ENCODE measurements around the gene SYT17. TPM values are rescaled to one million over a fixed set of nuclear protein-coding genes. Genes with fewer than 3 reads are reported as not detected.
"Not testable (repeated sequence)": the region's sequence is repeated elsewhere in the genome, so short reads cannot be mapped to it uniquely, and the experiment has no call there.

SYT17 gene
- total RNA-seq, 1 donor = 0.52 TPM

DNA sequence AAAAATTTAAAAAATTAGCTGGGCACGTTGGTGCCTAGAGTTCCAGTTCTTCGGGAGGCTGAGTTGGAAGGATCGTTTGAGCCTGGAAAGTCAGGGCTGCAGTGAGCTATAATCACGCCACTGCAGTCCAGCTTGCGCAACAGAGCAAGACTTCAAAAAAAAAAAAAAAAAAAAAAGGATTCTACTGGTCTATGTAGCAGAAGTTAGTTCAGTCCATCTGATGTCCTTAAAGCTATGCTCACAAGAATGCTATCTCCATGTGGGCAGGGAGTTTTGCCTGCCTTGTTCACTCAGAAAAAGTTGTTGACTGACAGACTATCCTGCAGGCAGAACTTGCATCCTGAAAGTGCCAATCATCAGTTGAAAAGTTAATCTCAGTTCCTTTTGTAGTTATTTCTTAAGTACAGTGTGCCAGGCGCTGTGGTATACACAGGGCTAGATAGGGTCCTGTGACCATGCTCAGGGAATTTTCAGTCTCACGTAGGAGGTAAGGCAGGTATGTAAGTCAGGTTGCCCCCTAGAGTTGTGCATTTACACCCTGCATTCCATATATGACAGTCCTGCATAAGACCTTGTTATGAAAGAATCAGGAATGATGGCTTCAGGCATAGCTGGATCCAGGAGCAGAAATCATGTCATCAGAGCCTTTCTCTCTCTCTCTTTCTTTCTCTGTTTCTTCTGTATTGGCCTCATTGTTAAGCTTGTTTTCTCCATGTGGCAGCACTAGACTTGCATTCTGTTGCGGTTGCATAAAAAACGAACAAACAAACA is 7.6 kb downstream of the SYT17 start:
- Histone ChIP-seq H3K4me3 (ENCODE audit: low read length) (no peak overlapping the region), H3K27me3 (ENCODE audit: insufficient read depth, low read length) (peaks cover 3% of the 10 kb centered on the region), H3K4me1 (ENCODE audit: insufficient read depth, low read length) (peaks cover 31% of the 10 kb centered on the region), H3K9me3 (ENCODE audit: low read depth, low read length) (no peaks in the 10 kb centered on the region)

DNA sequence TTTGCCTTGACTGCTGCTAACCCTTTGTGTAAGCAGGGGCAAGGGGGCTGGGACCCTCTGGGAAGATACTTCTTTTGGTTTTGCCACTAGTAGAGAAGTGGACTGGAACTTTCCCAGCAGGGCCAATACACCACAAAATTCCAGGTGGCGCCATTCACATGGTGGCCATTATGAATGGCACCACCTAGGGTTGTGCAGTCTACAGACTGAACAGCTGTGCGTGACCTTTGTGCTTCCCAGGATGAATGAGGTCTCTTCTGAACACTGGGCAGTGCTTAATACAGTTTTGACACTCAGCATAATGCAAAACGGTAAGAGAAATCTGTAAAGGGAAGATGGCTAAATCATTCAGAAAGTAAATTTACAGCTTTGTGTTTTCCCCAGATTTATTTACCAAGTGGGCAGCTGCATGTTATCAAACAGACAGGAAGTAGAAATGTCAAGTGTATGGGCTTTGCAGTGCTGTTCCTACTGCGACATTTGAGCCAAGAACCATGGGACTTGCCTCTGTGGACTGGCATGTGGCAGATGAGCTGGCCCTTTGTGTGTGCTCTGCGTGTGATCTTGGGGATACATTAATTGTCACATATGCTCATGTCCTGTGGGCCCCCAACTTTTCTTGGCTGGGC is 9.2 kb downstream of the SYT17 start:
- Histone ChIP-seq H3K9me3 (ENCODE audit: low read depth, low read length) (no peaks in the 10 kb centered on the region), H3K4me3 (ENCODE audit: low read length) (no peak overlapping the region), H3K27me3 (ENCODE audit: insufficient read depth, low read length) (no peaks in the 10 kb centered on the region), H3K4me1 (ENCODE audit: insufficient read depth, low read length) (peaks cover 25% of the 10 kb centered on the region)

DNA sequence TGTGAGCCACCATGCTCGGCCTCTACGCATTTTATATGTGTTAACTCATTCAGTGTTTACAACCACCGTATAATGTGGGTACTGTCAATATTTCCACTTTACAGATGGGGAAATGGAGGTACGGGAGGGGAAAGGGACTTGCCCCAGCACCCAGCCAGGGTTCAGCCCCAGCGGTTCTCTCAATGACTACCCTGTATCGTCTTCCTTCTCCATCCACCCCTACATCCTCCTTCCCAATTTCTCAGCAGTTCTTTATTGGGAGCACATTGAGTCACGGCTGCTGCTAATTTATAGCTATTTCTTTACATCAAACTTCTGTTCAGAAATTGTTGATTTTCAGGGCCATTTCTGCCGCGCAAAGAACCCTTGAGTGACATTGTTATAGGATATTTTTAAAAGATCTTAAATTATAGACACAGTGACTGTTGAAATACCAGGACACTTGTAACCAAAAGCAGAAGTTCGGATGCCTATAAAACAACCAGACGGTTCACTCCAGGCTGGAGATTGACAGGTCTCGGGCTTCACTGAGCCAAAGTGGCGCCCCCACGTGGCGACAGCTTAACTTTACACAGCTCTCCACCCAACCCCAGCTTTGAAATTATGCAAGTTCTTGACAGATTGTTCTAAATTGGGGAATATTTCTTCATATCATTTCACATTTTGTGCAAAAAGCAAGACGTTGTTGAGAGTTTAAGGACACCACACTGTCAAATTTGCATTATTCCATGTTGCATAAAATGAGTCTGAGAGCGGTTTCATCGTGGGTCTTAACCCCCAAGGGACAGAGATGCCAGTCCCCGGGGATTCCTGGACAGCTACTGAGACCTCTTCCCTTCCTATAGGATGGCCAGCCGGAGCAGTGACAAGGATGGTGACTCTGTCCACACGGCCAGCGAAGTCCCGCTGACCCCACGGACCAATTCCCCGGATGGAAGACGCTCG is 11.8 kb downstream of the SYT17 start:
- Histone ChIP-seq H3K27me3 (ENCODE audit: insufficient read depth, low read length) (no peaks in the 10 kb centered on the region), H3K4me1 (ENCODE audit: insufficient read depth, low read length) (peaks cover 49% of the 10 kb centered on the region), H3K4me3 (ENCODE audit: low read length) (no peak overlapping the region), H3K9me3 (ENCODE audit: low read depth, low read length) (no peaks in the 10 kb centered on the region)

DNA sequence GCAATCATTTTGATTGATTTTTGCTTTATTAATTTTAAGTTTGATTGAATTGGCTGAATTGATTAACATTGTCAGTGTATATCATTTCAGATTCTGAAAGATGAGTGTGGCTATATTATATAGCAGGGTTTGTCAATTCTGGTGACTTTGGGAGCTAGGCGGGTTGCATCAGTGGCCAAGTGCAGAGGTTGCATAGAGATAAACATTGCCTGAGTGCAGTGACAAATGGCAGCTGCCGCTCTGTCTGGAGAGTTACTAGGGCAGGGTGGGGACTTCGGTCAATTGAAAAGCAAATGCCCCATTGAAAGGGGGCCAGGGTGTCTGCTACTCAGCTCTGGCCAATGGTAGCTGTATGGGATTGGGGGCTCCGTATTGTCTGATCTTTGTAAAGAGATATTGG is 12.7 kb downstream of the SYT17 start:
- Histone ChIP-seq H3K4me1 (ENCODE audit: insufficient read depth, low read length) (peaks cover 46% of the 10 kb centered on the region), H3K4me3 (ENCODE audit: low read length) (no peak overlapping the region), H3K27me3 (ENCODE audit: insufficient read depth, low read length) (no peaks in the 10 kb centered on the region), H3K9me3 (ENCODE audit: low read depth, low read length) (no peaks in the 10 kb centered on the region)

DNA sequence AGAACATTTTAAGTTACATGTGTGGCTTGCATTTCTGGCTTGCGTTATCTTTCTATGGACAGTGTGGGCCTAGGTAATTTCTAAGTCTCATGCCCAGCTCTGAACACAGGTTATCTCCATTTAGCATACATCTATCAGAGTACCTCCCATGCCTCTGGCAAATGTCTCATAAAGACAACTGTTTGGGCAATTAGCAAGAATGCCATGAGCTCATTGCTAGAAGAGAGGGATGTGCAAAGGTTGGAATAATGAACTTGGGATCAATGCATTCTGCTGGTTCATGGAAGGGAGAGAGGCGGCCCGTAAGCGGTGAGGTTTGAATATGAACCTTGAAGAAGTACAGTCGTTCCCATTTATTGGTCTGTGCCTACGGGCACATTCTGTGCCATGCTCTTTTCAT is 14.4 kb downstream of the SYT17 start:
- Histone ChIP-seq H3K4me1 (ENCODE audit: insufficient read depth, low read length) (peaks cover 43% of the 10 kb centered on the region), H3K27me3 (ENCODE audit: insufficient read depth, low read length) (no peaks in the 10 kb centered on the region), H3K9me3 (ENCODE audit: low read depth, low read length) (no peaks in the 10 kb centered on the region), H3K4me3 (ENCODE audit: low read length) (no peak overlapping the region)

DNA sequence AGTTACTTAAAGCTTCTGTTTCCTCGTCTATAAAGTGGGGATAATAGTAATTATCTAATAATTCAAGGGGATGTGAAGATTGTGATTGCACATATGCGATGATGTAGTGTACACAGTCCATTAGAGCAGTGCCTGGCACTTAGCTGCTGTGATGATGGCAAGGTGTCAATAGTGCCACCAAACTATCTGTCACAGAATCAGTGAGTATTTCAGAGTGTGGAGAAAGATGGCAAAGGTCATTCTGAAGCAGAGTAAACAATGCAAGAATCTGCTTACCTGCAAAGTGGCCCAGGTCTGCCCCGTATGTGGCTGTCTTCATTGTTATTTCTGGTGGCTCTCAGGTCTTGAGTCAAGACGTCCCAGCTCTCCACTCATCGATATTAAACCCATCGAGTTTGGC is 15.1 kb downstream of the SYT17 start:
- no peak overlapping the region for H3K4me3 ChIP-seq (ENCODE audit: low read length)
- peaks cover 43% of the 10 kb centered on the region for H3K4me1 ChIP-seq (ENCODE audit: insufficient read depth, low read length)

DNA sequence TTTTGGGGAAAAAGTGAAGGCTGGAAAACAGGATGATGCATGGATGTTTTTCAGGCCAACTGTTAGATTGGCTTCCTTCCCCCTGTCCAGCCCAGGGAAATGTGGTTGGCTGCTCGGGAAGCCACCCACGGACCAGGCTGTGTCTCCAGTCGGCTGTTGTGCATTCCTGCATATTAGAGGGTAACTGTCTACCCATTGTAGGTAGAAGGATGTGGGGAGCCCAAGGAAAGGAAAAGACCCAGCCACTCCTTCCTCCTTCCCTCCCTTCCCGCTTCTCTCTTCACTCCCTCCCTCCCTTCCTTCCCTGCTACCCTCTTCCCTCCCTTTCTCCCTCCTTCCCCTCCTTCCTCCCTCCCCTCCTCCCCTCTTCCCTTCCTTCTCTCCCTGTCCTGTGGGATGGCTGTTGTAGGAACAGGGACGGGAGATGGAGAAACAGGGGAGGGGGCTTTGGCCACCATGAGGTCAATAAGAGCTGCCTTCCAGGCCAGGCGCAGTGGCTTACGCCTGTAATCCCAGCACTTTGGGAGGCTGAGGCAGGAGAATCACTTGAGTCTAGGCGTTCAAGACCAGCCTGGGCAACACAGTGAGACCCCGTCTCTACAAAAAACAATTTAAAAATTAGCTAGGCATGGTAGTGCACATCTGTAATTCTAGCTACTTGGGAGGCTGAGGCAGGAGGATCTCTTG is 16.9 kb downstream of the SYT17 start:
- H3K4me3 ChIP-seq (ENCODE audit: low read length) = no peak overlapping the region
- no peaks in the 10 kb centered on the region for H3K27me3 ChIP-seq (ENCODE audit: insufficient read depth, low read length)
- H3K9me3 ChIP-seq (ENCODE audit: low read depth, low read length) = no peaks in the 10 kb centered on the region
- H3K4me1 ChIP-seq (ENCODE audit: insufficient read depth, low read length) = peaks cover 44% of the 10 kb centered on the region

More for the DNA sequence above, 15.1 kb downstream of the SYT17 start:
- no peaks in the 10 kb centered on the region for H3K27me3 ChIP-seq (ENCODE audit: insufficient read depth, low read length)
- no peaks in the 10 kb centered on the region for H3K9me3 ChIP-seq (ENCODE audit: low read depth, low read length)

DNA sequence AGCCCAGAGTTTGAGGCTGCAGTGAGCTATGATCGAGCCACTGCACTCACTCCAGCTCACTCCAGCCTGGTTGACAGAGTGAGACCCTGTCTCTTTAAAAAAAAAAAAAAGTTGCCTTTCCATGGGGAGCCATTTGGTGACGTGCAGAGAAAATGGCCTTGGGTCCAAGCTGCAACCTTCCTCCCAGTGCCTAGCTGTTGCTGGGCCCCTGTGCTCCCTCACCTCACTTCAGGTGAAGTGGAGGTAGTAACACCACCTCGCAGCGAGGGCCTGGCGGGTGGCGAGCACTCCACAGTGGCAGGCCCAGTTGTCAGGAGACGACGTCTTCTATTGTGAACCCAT is 17.4 kb downstream of the SYT17 start:
- no peak overlapping the region for H3K4me3 ChIP-seq (ENCODE audit: low read length)
- no peaks in the 10 kb centered on the region for H3K27me3 ChIP-seq (ENCODE audit: insufficient read depth, low read length)
- H3K9me3 ChIP-seq (ENCODE audit: low read depth, low read length) = no peaks in the 10 kb centered on the region
- peaks cover 44% of the 10 kb centered on the region for H3K4me1 ChIP-seq (ENCODE audit: insufficient read depth, low read length)

DNA sequence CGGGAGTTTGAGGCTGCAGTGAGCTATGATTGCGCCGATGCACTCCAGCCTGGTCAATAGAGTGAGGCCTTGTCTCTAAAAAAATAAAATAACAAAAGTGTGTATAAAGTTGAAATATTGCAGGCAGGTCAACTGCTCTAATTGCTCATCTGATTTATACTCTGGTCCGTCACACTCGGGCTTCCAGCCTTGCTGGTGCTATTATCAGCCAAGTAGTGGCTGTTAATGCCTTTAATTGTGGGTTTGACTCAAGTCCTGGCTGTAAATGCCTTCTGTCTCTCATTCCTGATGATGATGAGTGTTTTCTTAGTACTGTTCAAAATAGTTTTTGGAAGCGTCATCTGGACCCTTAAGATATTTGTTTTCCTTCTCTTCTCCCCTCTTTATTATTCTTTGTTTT is 18.4 kb downstream of the SYT17 start:
- Histone ChIP-seq H3K4me3 (ENCODE audit: low read length) (no peak overlapping the region), H3K9me3 (ENCODE audit: low read depth, low read length) (no peaks in the 10 kb centered on the region), H3K4me1 (ENCODE audit: insufficient read depth, low read length) (peaks cover 52% of the 10 kb centered on the region), H3K27me3 (ENCODE audit: insufficient read depth, low read length) (no peaks in the 10 kb centered on the region)

DNA sequence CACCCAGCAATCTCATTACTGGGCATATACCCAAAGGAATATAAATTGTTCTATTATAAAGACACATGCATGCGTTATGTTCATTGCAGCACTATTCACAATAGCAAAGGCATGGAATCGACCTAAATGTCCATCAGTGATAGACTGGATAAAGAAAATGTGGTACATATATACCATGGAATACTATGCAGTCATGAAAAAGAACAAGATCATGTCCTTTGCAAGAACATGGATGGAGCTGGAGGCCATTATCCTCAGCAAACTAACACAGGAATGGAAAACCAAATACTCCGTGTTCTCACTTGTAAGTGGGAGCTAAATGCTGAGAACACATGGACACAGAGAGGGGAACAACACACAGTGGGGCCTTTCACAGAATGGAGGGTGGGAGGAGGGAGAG is 19.9 kb downstream of the SYT17 start:
- H3K27me3 ChIP-seq (ENCODE audit: insufficient read depth, low read length); H3K4me3 ChIP-seq (ENCODE audit: low read length); H3K9me3 ChIP-seq (ENCODE audit: low read depth, low read length): not testable (repeated sequence)
- H3K4me1 ChIP-seq (ENCODE audit: insufficient read depth, low read length) = peaks cover 46% of the 10 kb centered on the region

DNA sequence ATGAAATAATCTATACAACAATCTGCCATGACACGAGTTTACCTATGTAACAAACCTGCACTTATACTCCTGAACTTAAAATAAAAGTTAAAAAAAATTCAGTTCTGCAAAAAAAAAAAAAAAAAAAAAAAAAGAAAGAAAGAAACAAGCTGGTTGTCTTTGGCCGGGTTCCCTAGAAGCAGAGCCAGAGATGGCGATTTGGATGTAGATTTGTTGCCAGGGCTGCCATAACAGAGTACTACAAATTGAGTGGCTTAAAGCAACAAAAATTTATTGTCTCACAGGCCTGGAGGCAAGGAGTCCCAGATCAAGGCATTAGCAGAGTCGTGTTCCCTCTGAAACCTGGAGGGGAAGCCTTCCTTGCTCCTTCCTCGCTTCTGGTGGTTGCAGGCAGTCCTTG is 20.4 kb downstream of the SYT17 start:
- Histone ChIP-seq H3K9me3 (ENCODE audit: low read depth, low read length) (no peaks in the 10 kb centered on the region), H3K4me3 (ENCODE audit: low read length) (no peak overlapping the region), H3K4me1 (ENCODE audit: insufficient read depth, low read length) (peaks cover 42% of the 10 kb centered on the region), H3K27me3 (ENCODE audit: insufficient read depth, low read length) (no peaks in the 10 kb centered on the region)

DNA sequence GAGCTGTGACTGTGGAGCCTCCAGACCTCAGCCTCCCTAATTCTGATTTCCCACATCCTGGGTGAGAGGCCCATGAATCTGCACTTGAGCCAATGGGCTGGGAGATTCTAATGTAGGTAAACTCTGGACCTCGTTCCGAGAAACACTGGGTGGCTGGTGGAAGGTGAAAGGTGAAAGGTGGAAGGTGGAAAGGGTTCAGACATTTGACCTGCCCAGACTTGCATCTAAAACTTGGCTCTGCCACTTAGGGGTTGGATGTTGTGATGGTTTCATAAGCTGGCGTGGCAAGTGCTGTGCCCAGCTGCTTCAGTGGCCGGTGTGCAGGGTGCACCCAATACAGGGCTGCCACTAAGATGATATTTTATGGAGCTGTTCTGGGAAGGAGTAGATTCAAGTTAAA is 24.8 kb downstream of the SYT17 start:
- H3K4me1 ChIP-seq (ENCODE audit: insufficient read depth, low read length) = peaks cover 24% of the 10 kb centered on the region

DNA sequence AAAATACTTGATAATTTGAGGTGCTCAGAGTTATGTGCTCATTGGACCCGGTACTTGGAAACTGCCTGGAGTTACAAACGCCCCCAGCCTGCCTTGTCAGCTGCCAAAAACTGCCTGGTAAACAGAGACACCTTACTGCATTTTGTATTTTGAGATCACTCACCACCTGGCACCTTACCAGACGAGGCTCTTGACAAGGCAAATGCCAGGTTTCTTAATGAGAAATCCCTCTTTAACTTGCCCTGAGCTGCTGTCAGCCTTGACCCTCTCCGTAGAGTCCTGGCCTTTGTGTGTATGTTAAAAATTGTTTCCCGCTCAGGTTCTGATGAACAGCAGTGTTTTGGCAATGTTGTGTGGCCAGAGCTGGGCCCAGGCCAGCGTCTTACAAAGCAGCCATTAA is 28.8 kb downstream of the SYT17 start:
- H3K9me3 ChIP-seq (ENCODE audit: low read depth, low read length) = peaks cover 8% of the 10 kb centered on the region

More for the DNA sequence above, 24.8 kb downstream of the SYT17 start:
- no peak overlapping the region for H3K4me3 ChIP-seq (ENCODE audit: low read length)
- H3K9me3 ChIP-seq (ENCODE audit: low read depth, low read length) = no peaks in the 10 kb centered on the region
- H3K27me3 ChIP-seq (ENCODE audit: insufficient read depth, low read length) = no peaks in the 10 kb centered on the region

DNA sequence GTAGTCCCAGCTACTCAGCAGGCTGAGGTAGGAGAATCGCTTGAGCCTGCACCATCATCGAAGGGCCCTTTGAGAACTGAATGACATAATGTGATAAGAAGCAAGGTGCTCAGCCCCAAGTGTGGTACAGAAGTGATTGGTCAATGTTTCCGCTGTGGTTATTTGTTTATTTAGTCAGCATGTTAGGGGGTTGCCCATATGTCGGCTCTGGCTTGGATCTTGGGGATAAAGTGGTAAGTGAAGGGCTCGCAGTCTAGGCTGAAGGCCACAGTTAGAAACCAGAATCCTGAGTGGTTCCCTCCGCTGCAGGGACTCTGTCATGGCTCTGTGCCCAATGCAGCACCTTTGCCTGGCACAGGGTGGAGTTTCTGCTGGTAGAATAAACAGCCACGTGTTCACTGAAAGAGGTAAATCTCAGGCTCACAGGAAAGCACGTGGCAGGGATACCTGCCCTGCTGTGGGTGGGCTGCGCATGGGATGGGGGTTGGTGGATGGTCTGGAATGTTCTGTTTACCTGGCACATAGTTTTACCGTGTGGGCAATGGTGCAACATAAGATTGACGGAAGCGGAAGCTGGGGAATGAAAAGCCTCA is 35.4 kb downstream of the SYT17 start:
- no peaks in the 10 kb centered on the region for H3K27me3 ChIP-seq (ENCODE audit: insufficient read depth, low read length)
- H3K9me3 ChIP-seq (ENCODE audit: low read depth, low read length) = peaks cover 8% of the 10 kb centered on the region
- H3K4me1 ChIP-seq (ENCODE audit: insufficient read depth, low read length) = no peaks in the 10 kb centered on the region
- H3K4me3 ChIP-seq (ENCODE audit: low read length) = no peak overlapping the region

More for the DNA sequence above, 28.8 kb downstream of the SYT17 start:
- no peaks in the 10 kb centered on the region for H3K4me1 ChIP-seq (ENCODE audit: insufficient read depth, low read length)
- no peak overlapping the region for H3K4me3 ChIP-seq (ENCODE audit: low read length)
- H3K27me3 ChIP-seq (ENCODE audit: insufficient read depth, low read length) = no peaks in the 10 kb centered on the region

All from mononuclear cell (primary cell).